22Rv1 (cell line): ENCODE data around the gene CCDC57.

ENCODE experiments used
- CTCF ChIP-seq: fragments of 450-650 bp; IDR thresholded peaks from 2 replicates; pipeline ENCODE4 v1.5.1; 2017; ENCODE audit warnings: mild to moderate bottlenecking
- ZFX ChIP-seq: fragments of 450-650 bp; IDR thresholded peaks from 2 replicates; pipeline ENCODE4 v1.6.1; 2017; ENCODE audit warnings: antibody characterized with exemption, borderline replicate concordance

DNA sequence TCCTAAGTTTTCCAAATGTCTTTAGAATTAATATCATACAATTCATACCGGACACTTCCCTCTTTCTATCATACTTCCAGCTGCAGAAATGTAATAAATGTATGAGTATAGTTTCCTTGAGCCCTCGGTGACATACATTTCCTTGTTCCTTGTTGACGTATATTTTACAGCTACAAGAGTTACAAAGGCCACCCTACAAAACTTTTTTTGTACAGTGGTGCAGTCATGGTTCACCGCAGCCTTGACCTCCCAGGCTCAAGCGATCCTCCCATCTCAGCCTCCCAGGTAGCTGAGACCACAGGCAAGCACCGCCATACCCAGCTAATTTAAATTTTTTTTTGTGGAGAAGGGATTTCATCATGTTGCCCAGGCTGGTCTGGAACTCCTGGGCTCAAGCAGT is 139.8 kb downstream of the CCDC57 start:
- TF ChIP-seq CTCF (no peak), ZFX (no peak)
